Mucosa of descending colon (tissue), 3 donors: ENCODE data around the gene PITPNM2. TPM values are rescaled to one million over a fixed set of nuclear protein-coding genes. Genes with fewer than 3 reads are reported as not detected.

Source experiments
- ATAC-seq: fragments of 200-7000 bp; cut with Tn5 transposase; one replicate; pipeline ENCODE4 v1.9.1; 2020; ENCODE audit warnings: mild to moderate bottlenecking, moderate library complexity
- DNase-seq, 3 donors: peaks; one replicate each; pipeline ENCODE4 v3.0.0-alpha.2; 2020
- H3K36me3 ChIP-seq: fragments of 200-600 bp; one replicate; pipeline ENCODE4 v1.8.0; 2021; ENCODE audit warnings: low read depth, mild to moderate bottlenecking
- H3K4me1 ChIP-seq: fragments of 200-600 bp; one replicate; pipeline ENCODE4 v1.8.0; 2021; ENCODE audit warnings: low read depth, mild to moderate bottlenecking
- H3K4me3 ChIP-seq: fragments of 200-600 bp; one replicate; pipeline ENCODE4 v1.8.0; 2021; ENCODE audit warnings: mild to moderate bottlenecking
- H3K9me3 ChIP-seq: fragments of 200-600 bp; one replicate; pipeline ENCODE4 v1.8.0; 2021; ENCODE audit warnings: mild to moderate bottlenecking
- intact Hi-C, 2 donors: fragments of 100-400 bp; cut with DNase I in 1 of 2; cut with micrococcal nuclease in 1 of 2; formaldehyde crosslinking; loops; one replicate each; pipeline versions ENCODE4 v1.11.0 to v1.11.1; 2022; cut with DNase I, micrococcal nuclease
- total RNA-seq, 3 donors: library from RNA; stranded (reverse); fragmentation: NEBNext Ultra II Directional in 2 of 3; extraction: Animal tissue kit (Norgen Biotek cat#: 25700) in 2 of 3; gene quantifications; one replicate each; pipeline versions ENCODE4 v1.2.1 to v1.2.4, GENCODE V29; 2021 to 2023
- TF ChIP-seq, protein P1 (sequence below): fragments of 200-600 bp; IDR thresholded peaks from one replicate; pipeline ENCODE4 v1.8.0; 2022; ENCODE audit warnings: antibody characterized with exemption, mild to moderate bottlenecking
- donor health status: DM: no; HTN: no; CAD: no; lungs with moderate emphysema.
- donor health status: DM: no; HTN: no; CAD: no.
- donor health status: DM: no; HTN: yes; CAD: no.

Gene PITPNM2
- total RNA-seq, 3 donors from 2014 or later, result 16.7 to 22.7 (median 20.8) TPM

GRCh38 chr12:123149501-123150274, 1.2 kb downstream of the PITPNM2 start:
- intact Hi-C loops, result loop anchor here (5.0 to 10.0 kb wide), 3 partner anchors 102 to 165 kb away; partner anchors contain the start of gene ARL6IP4 (in 1 of the 2)
- DNase-seq, result peak in 2 of 3 donors; percentile 26 to 34
- ATAC-seq, result peak; percentile 16
- H3K9me3 ChIP-seq, result no peaks in the 10 kb centered on the region
- TF ChIP-seq, protein P1, sequence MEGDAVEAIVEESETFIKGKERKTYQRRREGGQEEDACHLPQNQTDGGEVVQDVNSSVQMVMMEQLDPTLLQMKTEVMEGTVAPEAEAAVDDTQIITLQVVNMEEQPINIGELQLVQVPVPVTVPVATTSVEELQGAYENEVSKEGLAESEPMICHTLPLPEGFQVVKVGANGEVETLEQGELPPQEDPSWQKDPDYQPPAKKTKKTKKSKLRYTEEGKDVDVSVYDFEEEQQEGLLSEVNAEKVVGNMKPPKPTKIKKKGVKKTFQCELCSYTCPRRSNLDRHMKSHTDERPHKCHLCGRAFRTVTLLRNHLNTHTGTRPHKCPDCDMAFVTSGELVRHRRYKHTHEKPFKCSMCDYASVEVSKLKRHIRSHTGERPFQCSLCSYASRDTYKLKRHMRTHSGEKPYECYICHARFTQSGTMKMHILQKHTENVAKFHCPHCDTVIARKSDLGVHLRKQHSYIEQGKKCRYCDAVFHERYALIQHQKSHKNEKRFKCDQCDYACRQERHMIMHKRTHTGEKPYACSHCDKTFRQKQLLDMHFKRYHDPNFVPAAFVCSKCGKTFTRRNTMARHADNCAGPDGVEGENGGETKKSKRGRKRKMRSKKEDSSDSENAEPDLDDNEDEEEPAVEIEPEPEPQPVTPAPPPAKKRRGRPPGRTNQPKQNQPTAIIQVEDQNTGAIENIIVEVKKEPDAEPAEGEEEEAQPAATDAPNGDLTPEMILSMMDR, result no peak
- no peaks in the 10 kb centered on the region for H3K4me1 ChIP-seq
- H3K36me3 ChIP-seq, result no peaks in the 10 kb centered on the region
- H3K4me3 ChIP-seq, result peak overlapping the region; percentile 47

DNA sequence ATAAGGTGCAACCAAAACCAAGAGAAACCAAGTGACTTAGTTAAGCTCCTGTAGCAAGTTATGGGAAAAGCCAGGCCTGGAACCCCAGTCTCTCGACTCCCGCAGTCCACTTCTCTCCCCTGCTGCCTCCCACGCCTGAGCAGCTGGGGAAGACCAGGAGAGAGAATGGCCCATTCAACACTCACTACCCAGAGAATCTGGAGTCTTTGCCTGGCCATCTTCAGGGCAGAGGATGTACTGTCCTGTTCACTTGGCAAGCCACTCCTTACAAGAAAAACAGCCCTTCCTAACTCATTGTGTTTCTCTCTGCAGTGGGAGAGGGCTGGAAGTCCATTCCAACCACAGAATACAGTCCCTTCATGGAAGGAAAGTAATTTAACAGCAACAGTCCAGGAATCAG, 1.8 kb downstream of the PITPNM2 start:
- TF ChIP-seq, protein P1, result no peak
- intact Hi-C loops, result loop anchor here in 1 of 2 donors (5.0 to 10.0 kb wide), 2 partner anchors 102 to 164 kb away; partner anchors contain the start of gene ARL6IP4
- H3K4me1 ChIP-seq, result no peaks in the 10 kb centered on the region
- no peak for DNase-seq
- no peak for ATAC-seq
- H3K36me3 ChIP-seq, result no peaks in the 10 kb centered on the region
- no peak overlapping the region for H3K4me3 ChIP-seq
- no peaks in the 10 kb centered on the region for H3K9me3 ChIP-seq

DNA sequence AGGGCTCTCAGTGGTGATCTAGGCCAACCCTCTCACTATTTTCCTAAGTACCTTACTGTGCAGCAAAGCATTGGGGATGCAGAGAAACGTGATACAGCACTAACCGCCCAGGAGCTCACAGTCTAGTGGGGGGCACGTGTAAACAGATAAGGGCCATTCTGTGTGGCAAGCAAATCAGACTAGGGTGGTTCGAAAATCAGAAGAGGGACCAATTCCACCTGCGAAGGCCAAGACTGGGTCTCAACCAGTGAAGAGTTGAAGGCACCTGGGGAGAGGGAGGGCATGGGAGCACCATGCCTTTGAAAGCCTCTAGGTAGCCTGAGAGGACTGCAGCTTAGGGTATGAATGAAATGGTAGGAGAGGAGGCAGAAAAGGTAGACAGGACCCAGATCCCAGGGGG, 2.2 kb downstream of the PITPNM2 start:
- ATAC-seq (no peak), DNase-seq (no peak)
- Histone ChIP-seq H3K4me3 (no peak overlapping the region), H3K9me3 (no peaks in the 10 kb centered on the region), H3K4me1 (peaks cover under 1% of the 10 kb centered on the region), H3K36me3 (no peaks in the 10 kb centered on the region)
- TF ChIP-seq, protein P1, result no peak
- intact Hi-C loops, result loop anchor here in 1 of 2 donors (5.0 to 10.0 kb wide), 2 partner anchors 101 to 164 kb away; partner anchors contain the start of gene ARL6IP4

- Histone ChIP-seq H3K4me3 (no peak overlapping the region), H3K4me1 (peaks cover 5% of the 10 kb centered on the region), H3K9me3 (no peaks in the 10 kb centered on the region), H3K36me3 (no peaks in the 10 kb centered on the region)
- no peak for ATAC-seq
- TF ChIP-seq, protein P1, result no peak
- intact Hi-C loops, result loop anchor here in 1 of 2 donors (5.0 to 10.0 kb wide), 2 partner anchors 101 to 163 kb away; partner anchors contain the start of gene ARL6IP4
- DNase-seq, result no peak
Observed at GRCh38 chr12:123148223-123148622, 2.7 kb downstream of the PITPNM2 start.

DNA sequence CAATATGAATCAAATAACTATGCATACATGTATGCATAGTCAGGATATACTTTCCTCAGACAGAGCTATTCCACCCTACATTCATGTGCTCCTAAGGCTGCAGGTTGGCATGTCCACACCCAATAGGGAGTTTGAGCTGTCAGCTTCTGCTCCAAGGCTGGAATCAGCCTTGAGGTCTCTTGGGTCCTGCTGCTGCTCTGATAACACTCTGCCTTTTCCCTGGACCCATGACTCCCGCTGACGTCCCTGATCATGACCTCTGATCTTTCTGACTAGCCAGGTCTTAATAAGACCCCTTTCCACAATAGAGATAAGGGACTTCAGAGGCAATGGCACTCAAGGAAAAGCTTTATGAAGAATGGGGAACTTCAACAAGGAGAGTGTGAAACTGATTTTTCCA, 5.7 kb downstream of the PITPNM2 start:
- intact Hi-C loops, result loop anchor here in 1 of 2 donors (5.0 to 10.0 kb wide), 2 partner anchors 98 to 160 kb away; partner anchors contain the start of gene ARL6IP4

More for the DNA sequence above, 5.7 kb downstream of the PITPNM2 start:
- no peaks in the 10 kb centered on the region for H3K9me3 ChIP-seq
- DNase-seq (no peak), ATAC-seq (no peak)
- no peak overlapping the region for H3K4me3 ChIP-seq
- H3K4me1 ChIP-seq, result peaks cover 34% of the 10 kb centered on the region
- TF ChIP-seq, protein P1, result no peak
- H3K36me3 ChIP-seq, result no peaks in the 10 kb centered on the region
